PC-3 (cell line): ENCODE data around the gene LGI4. TPM values are rescaled to one million over a fixed set of nuclear protein-coding genes. Genes with fewer than 3 reads are reported as not detected.

Experiments
- ATAC-seq: fragments of 200-7000 bp; cut with Tn5 transposase; 2 replicates; pipeline ENCODE4 v1.9.1; 2020; ENCODE audit warnings: mild to moderate bottlenecking, moderate library complexity
- BruUV-seq: library from RNA; stranded (reverse); fragments of 400-500 nt; replicated peaks from 2 replicates; lab custom pipeline; 2021; lab: Mats Ljungman, UMichigan
- CTCF ChIA-PET: fragments of 300-600 bp; sonication (Branson Sonifier 250); formaldehyde crosslinking; loops from one replicate; lab custom pipeline; 2022; ENCODE audit warnings: antibody characterized with exemption; lab: Charles Lee
- POLR2A ChIA-PET: fragments of 300-600 bp; sonication (Branson Sonifier 250); formaldehyde crosslinking; loops from one replicate; lab custom pipeline; 2022; ENCODE audit warnings: antibody characterized with exemption; ENCODE audit not compliant: unreplicated experiment; lab: Charles Lee
- DNase-seq: peaks from one replicate; pipeline ENCODE4 v3.0.0-alpha.2; 2015
- H2AFZ ChIP-seq: fragments of 300-600 bp; sonication (generic); 2 replicates; pipeline ENCODE4 v1.6.0; 2016; ENCODE audit warnings: antibody characterized with exemption, low read length
- H3F3A ChIP-seq: fragments of 300-600 bp; sonication (generic); one replicate; pipeline ENCODE4 v1.6.0; 2017; ENCODE audit warnings: antibody characterized with exemption, low read length, control low read depth, mild to moderate bottlenecking; ENCODE audit not compliant: unreplicated experiment
- H3K27ac ChIP-seq: fragments of 300-600 bp; sonication (generic); 2 replicates; pipeline ENCODE4 v1.5.1; 2016; ENCODE audit warnings: mild to moderate bottlenecking, low read length
- H3K27me3 ChIP-seq: fragments of 300-600 bp; sonication (generic); 2 replicates; pipeline ENCODE4 v1.6.1; 2016; ENCODE audit warnings: low read length, mixed read lengths
- H3K36me3 ChIP-seq: fragments of 300-600 bp; sonication (generic); 2 replicates; pipeline ENCODE4 v1.6.1; 2016; ENCODE audit warnings: low read depth, mixed run types, low read length, mixed read lengths
- H3K4me1 ChIP-seq: fragments of 300-600 bp; sonication (generic); 2 replicates; pipeline ENCODE4 v1.5.1; 2016; ENCODE audit warnings: low read length; ENCODE audit not compliant: insufficient read depth
- H3K4me2 ChIP-seq: fragments of 300-600 bp; sonication (generic); 2 replicates; pipeline ENCODE4 v1.6.0; 2016; ENCODE audit warnings: low read length
- H3K4me3 ChIP-seq: fragments of 300-600 bp; sonication (generic); 2 replicates; pipeline ENCODE4 v1.5.1; 2016; ENCODE audit warnings: mild to moderate bottlenecking, low read length, mixed read lengths
- H3K79me2 ChIP-seq: fragments of 300-600 bp; sonication (generic); 2 replicates; pipeline ENCODE4 v1.6.1; 2017; ENCODE audit warnings: low read length, mixed read lengths
- H3K9ac ChIP-seq: fragments of 300-600 bp; sonication (generic); 2 replicates; pipeline ENCODE4 v1.6.0; 2016; ENCODE audit warnings: mild to moderate bottlenecking, low read length
- H3K9me2 ChIP-seq: fragments of 300-600 bp; sonication (generic); replicated peaks from 2 replicates; pipeline ENCODE4 v1.6.1; 2016; ENCODE audit warnings: mixed run types, low read length, mixed read lengths
- H3K9me3 ChIP-seq: fragments of 300-600 bp; sonication (generic); 2 replicates; pipeline ENCODE4 v1.6.1; 2016; ENCODE audit warnings: low read length, mixed read lengths
- H4K20me1 ChIP-seq: fragments of 300-600 bp; sonication (generic); 2 replicates; pipeline ENCODE4 v1.6.1; 2016; ENCODE audit warnings: low read length, mixed read lengths
- EZH2 ChIP-seq: fragments of 300-600 bp; sonication (generic); IDR thresholded peaks from one replicate; pipeline ENCODE4 v1.6.1; 2017; ENCODE audit warnings: antibody characterized with exemption, mild to moderate bottlenecking, low read length; ENCODE audit not compliant: unreplicated experiment
- EZH2phosphoT487 ChIP-seq: fragments of 300-600 bp; sonication (generic); IDR thresholded peaks from 2 replicates; pipeline ENCODE4 v1.6.1; 2018; ENCODE audit warnings: mild to moderate bottlenecking, antibody characterized with exemption, low read length, borderline replicate concordance
- intact Hi-C: fragments of 100-400 bp; cut with micrococcal nuclease; formaldehyde crosslinking; loops from 2 replicates; pipeline ENCODE4 v1.9.0; 2023
- total RNA-seq: library from RNA; depleted of rRNA; stranded (reverse); fragments of >200 nt; gene quantifications from 2 replicates; pipeline ENCODE4 v1.2.3, GENCODE V29; 2014
- TF ChIP-seq, protein P1 (sequence below): fragments of 300-600 bp; sonication (generic); conservative IDR thresholded peaks from 2 replicates; pipeline ENCODE4 v1.5.1; 2017; ENCODE audit warnings: antibody characterized with exemption, low read depth, mild to moderate bottlenecking, low read length

Gene LGI4
- total RNA-seq, 1 experiment from 2014 or later, result 0.22 TPM

DNA sequence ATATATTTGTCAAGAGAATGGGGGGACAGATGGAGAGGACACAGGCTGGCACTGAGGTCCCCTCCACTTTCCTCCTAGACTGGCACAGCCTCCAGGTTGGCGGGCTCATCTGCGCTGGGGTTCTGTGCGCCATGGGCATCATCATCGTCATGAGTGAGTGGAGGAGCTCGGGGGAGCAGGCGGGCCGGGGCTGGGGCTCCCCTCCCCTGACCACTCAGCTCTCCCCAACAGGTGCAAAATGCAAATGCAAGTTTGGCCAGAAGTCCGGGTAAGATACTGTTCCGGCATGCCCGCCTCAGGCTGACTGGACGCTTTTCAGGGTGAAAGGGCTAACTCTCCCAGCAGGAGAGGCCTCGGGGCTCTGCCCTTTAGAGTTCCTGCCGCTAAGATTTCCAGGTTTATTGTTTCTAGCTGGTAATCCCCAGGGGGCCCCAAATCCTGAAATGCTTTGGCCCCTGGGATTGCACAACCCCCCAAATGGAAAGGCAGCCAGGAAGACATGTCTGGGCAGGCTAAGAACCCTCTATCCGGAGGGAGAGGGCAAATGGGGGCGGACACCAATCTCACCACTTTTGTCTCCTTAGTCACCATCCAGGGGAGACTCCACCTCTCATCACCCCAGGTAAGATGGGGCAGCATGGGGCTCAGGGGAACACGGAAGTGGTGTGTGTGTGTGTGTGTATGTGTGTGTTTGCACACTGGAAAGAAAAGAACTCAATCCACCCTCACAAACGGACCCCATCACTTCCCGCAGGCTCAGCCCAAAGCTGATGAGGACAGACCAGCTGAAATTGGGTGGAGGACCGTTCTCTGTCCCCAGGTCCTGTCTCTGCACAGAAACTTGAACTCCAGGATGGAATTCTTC lies 11.9 kb downstream of the LGI4 start:
- peak overlapping the region; percentile 72 for H3K9ac ChIP-seq
- H3K79me2 ChIP-seq, result 0 out of 2 replicates have a peak, but pooled peaks cover 6% of the 10 kb centered on the region
- no peak overlapping the region for H3K4me3 ChIP-seq
- BruUV-seq, result no TSS peak
- TF ChIP-seq EZH2 (no peak), EZH2phosphoT487 (no peak)
- TF ChIP-seq, protein P1, sequence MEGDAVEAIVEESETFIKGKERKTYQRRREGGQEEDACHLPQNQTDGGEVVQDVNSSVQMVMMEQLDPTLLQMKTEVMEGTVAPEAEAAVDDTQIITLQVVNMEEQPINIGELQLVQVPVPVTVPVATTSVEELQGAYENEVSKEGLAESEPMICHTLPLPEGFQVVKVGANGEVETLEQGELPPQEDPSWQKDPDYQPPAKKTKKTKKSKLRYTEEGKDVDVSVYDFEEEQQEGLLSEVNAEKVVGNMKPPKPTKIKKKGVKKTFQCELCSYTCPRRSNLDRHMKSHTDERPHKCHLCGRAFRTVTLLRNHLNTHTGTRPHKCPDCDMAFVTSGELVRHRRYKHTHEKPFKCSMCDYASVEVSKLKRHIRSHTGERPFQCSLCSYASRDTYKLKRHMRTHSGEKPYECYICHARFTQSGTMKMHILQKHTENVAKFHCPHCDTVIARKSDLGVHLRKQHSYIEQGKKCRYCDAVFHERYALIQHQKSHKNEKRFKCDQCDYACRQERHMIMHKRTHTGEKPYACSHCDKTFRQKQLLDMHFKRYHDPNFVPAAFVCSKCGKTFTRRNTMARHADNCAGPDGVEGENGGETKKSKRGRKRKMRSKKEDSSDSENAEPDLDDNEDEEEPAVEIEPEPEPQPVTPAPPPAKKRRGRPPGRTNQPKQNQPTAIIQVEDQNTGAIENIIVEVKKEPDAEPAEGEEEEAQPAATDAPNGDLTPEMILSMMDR, result no peak
- no peak overlapping the region for H3K4me2 ChIP-seq
- no peaks in the 10 kb centered on the region for H3K9me2 ChIP-seq
- DNase-seq (no peak), ATAC-seq (no peak)
- intact Hi-C loops, result no loop called here
- H3K27ac ChIP-seq, result peak overlapping the region; percentile 78
- H2AFZ ChIP-seq, result no peak overlapping the region
- H3K27me3 ChIP-seq, result no peaks in the 10 kb centered on the region
- no peaks in the 10 kb centered on the region for H3K9me3 ChIP-seq
- H3K4me1 ChIP-seq, result peaks cover 58% of the 10 kb centered on the region
- H3K36me3 ChIP-seq, result peaks cover 3% of the 10 kb centered on the region; the same call in 1 of the 2 replicates
- no peaks in the 10 kb centered on the region for H3F3A ChIP-seq
- ChIA-PET POLR2A (no interaction called here), CTCF (no interaction called here)
- no peaks in the 10 kb centered on the region for H4K20me1 ChIP-seq

DNA sequence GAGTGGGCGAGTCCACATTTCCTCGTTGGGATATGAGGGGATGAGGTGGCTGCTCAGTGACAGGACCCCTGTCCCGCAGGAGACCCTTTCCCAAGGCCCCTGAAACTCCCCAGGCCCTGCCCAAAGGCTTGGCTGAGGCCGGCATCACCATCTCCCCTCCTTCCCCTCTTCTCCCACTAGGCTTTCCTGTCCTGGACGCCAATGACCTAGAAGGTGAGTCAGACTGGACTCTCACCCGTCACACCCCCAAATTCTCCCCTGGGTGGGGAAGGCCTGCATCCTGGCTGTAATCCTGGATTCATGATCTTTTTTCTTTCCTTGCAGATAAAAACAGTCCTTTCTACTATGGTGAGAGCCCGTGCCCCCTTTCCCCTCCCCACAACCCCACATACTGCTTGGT lies 14.0 kb downstream of the LGI4 start:
- Histone ChIP-seq H3K4me2 (peak overlapping the region; percentile 83), H3K9ac (peak overlapping the region; percentile 89), H2AFZ (peak overlapping the region; percentile 69; the same call in 1 of the 2 replicates), H3K36me3 (peaks cover 3% of the 10 kb centered on the region; the same call in 1 of the 2 replicates), H4K20me1 (no peaks in the 10 kb centered on the region), H3K9me3 (no peaks in the 10 kb centered on the region), H3K4me1 (peaks cover 71% of the 10 kb centered on the region), H3K79me2 (peaks cover 23% of the 10 kb centered on the region), H3F3A (no peaks in the 10 kb centered on the region), H3K27me3 (no peaks in the 10 kb centered on the region), H3K27ac (peak overlapping the region; percentile 99), H3K4me3 (peak overlapping the region; percentile 53), H3K9me2 (no peaks in the 10 kb centered on the region)
- CTCF ChIA-PET, result no interaction called here
- DNase-seq, result peak; percentile 59
- intact Hi-C loops, result no loop called here
- BruUV-seq, result no TSS peak
- POLR2A ChIA-PET, result no interaction called here
- peak; percentile 58 for ATAC-seq
- TF ChIP-seq EZH2phosphoT487, result no peak
- TF ChIP-seq EZH2, result no peak
- TF ChIP-seq, protein P1, result no peak

DNA sequence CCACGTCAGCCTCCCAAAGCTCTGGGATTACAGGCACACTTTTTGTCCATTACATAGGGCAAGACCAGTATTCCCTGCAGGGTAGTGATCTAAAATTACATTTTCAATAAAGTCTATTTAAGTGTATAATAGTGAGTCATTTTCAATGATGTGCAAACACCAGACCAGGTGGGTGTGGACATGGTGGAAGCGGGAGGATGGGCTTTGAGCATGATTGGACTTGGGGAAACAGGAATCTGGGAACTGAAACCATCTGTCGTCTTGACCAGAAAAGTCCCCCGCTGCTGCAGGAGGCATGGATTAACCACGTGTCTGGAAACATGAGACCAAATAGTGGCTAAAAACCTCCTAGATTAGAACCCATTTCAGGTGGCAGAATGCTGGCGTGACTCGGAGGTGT lies 14.4 kb downstream of the LGI4 start:
- Histone ChIP-seq H3K79me2 (peaks cover 23% of the 10 kb centered on the region), H4K20me1 (no peaks in the 10 kb centered on the region), H3F3A (no peaks in the 10 kb centered on the region), H3K36me3 (peaks cover 3% of the 10 kb centered on the region; the same call in 1 of the 2 replicates), H3K9me3 (no peaks in the 10 kb centered on the region), H3K9ac (peak overlapping the region; percentile 89), H2AFZ (peak overlapping the region; percentile 69; the same call in 1 of the 2 replicates), H3K27ac (peak overlapping the region; percentile 99), H3K4me3 (peak overlapping the region; percentile 53), H3K4me1 (peaks cover 75% of the 10 kb centered on the region), H3K9me2 (no peaks in the 10 kb centered on the region), H3K4me2 (peak overlapping the region; percentile 83), H3K27me3 (no peaks in the 10 kb centered on the region)
- ATAC-seq (peak; percentile 74), DNase-seq (peak; percentile 88)
- no TSS peak for BruUV-seq
- TF ChIP-seq EZH2 (no peak), EZH2phosphoT487 (no peak)
- TF ChIP-seq, protein P1, result no peak
- POLR2A ChIA-PET, result no interaction called here
- intact Hi-C loops, result no loop called here
- CTCF ChIA-PET, result no interaction called here
